Activated naive CD4-positive, alpha-beta T cell treated with anti-CD3 and anti-CD28 coated beads for 36 hours (primary cell): ENCODE data around the gene ZNF70. TPM values are rescaled to one million over a fixed set of nuclear protein-coding genes. Genes with fewer than 3 reads are reported as not detected.

ENCODE experiments used
- CTCF ChIA-PET: fragments of 350-600 bp; sonication (Branson Sonifier 250); formaldehyde crosslinking; loops from one replicate; lab custom pipeline; 2021; ENCODE audit warnings: antibody characterized with exemption; lab: Charles Lee
- DNase-seq: peaks from one replicate; pipeline ENCODE4 v3.0.0-alpha.2; 2020
- H3K27ac Mint-ChIP-seq: one replicate; pipeline ENCODE4 v1.8.0; 2021; ENCODE audit warnings: mild to moderate bottlenecking, mixed read lengths
- H3K27me3 Mint-ChIP-seq: one replicate; pipeline ENCODE4 v1.8.0; 2021; ENCODE audit warnings: low read depth, mixed read lengths
- H3K36me3 Mint-ChIP-seq: one replicate; pipeline ENCODE4 v1.8.0; 2021; ENCODE audit warnings: low read depth, mixed read lengths
- H3K4me1 Mint-ChIP-seq: one replicate; pipeline ENCODE4 v1.8.0; 2021; ENCODE audit warnings: low read depth, mixed read lengths
- H3K4me3 Mint-ChIP-seq: one replicate; pipeline ENCODE4 v1.8.0; 2021; ENCODE audit warnings: mild to moderate bottlenecking, moderate library complexity, mixed read lengths
- H3K9me3 Mint-ChIP-seq: one replicate; pipeline ENCODE4 v1.8.0; 2021; ENCODE audit warnings: mixed read lengths
- intact Hi-C: fragments of 100-400 bp; cut with micrococcal nuclease; formaldehyde crosslinking; loops from one replicate; pipeline ENCODE4 v1.15.1; 2023
- total RNA-seq, 2 experiments: library from RNA; stranded (reverse); gene quantifications; one replicate each; pipeline ENCODE4 v1.2.3, GENCODE V29; 2021

ZNF70 gene
- total RNA-seq, 2 experiments from 2014 or later = 0.79 to 0.93 TPM

GRCh38 chr22:23777776-23778576, 27.1 kb upstream of the ZNF70 start:
- no peak overlapping the region for H3K27ac Mint-ChIP-seq
- no peak for DNase-seq
- no peak overlapping the region for H3K4me3 Mint-ChIP-seq
- H3K36me3 Mint-ChIP-seq = no peaks in the 10 kb centered on the region
- H3K27me3 Mint-ChIP-seq = no peaks in the 10 kb centered on the region
- no peaks in the 10 kb centered on the region for H3K9me3 Mint-ChIP-seq
- peaks cover 5% of the 10 kb centered on the region for H3K4me1 Mint-ChIP-seq
- CTCF ChIA-PET = interaction anchor here (0.7 to 0.8 kb wide), 2 partner anchors 9 to 11 kb away, joined by 3 to 4 read pairs; no protein-coding TSS in a partner anchor
- intact Hi-C loops = no loop called here

GRCh38 chr22:23775779-23776375, 25.0 kb upstream of the ZNF70 start:
- CTCF ChIA-PET = interaction anchor here (0.9 to 1.2 kb wide), 2 partner anchors 9 to 74 kb away, joined by 3 read pairs; no protein-coding TSS in a partner anchor
- intact Hi-C loops = no loop called here
- peaks cover 16% of the 10 kb centered on the region for H3K4me1 Mint-ChIP-seq
- H3K36me3 Mint-ChIP-seq = no peaks in the 10 kb centered on the region
- no peak overlapping the region for H3K4me3 Mint-ChIP-seq
- no peak overlapping the region for H3K27ac Mint-ChIP-seq
- no peak for DNase-seq
- no peaks in the 10 kb centered on the region for H3K9me3 Mint-ChIP-seq
- H3K27me3 Mint-ChIP-seq = no peaks in the 10 kb centered on the region

DNA sequence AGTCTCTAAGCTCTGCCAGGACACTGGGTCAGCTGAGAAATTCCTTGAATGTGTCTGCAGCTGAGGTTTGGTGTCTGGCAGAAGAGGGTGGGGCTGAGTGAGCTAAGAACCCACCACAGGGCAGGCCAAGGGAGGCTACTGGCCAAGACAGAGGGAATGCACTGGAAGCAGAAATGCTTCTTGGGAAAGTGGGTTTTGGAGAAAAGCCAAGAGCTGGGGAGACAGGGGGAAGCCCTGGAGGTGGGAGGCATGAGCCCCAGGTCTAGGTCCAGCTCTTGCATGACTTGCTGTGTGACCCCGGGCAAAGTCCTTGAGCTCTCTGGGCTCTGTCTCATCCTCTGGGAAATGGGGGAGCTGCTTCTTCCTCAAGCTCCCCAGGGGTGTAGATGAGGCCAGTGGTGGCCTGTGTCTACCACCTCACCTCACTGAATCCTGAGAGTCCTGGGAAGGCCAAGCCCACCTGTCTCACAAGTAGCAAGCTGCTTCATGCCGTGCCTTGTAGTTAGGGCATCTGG, 24.1 kb upstream of the ZNF70 start:
- H3K27me3 Mint-ChIP-seq = no peaks in the 10 kb centered on the region
- intact Hi-C loops = no loop called here
- no peak overlapping the region for H3K4me3 Mint-ChIP-seq
- CTCF ChIA-PET = interaction anchor here (0.9 to 1.2 kb wide), 2 partner anchors 8 to 75 kb away, joined by 3 read pairs; no protein-coding TSS in a partner anchor
- no peaks in the 10 kb centered on the region for H3K36me3 Mint-ChIP-seq
- H3K27ac Mint-ChIP-seq = no peak overlapping the region
- no peak for DNase-seq
- H3K9me3 Mint-ChIP-seq = no peaks in the 10 kb centered on the region
- peaks cover 19% of the 10 kb centered on the region for H3K4me1 Mint-ChIP-seq

- no peak overlapping the region for H3K4me3 Mint-ChIP-seq
- no peaks in the 10 kb centered on the region for H3K9me3 Mint-ChIP-seq
- no peaks in the 10 kb centered on the region for H3K27me3 Mint-ChIP-seq
- H3K4me1 Mint-ChIP-seq = peaks cover 19% of the 10 kb centered on the region
- no peak for DNase-seq
- no peaks in the 10 kb centered on the region for H3K36me3 Mint-ChIP-seq
- intact Hi-C loops = no loop called here
- CTCF ChIA-PET = interaction anchor here (1.2 kb wide), 1 partner anchor 7 kb away, joined by 3 read pairs; no protein-coding TSS in a partner anchor
- H3K27ac Mint-ChIP-seq = no peak overlapping the region
Measured at GRCh38 chr22:23774114-23774921, 23.4 kb upstream of the ZNF70 start.

- DNase-seq = no peak
- Mint-ChIP-seq H3K4me3 (peak overlapping the region; percentile 59), H3K9me3 (no peaks in the 10 kb centered on the region), H3K36me3 (no peaks in the 10 kb centered on the region), H3K4me1 (peaks cover 19% of the 10 kb centered on the region), H3K27ac (no peak overlapping the region), H3K27me3 (no peaks in the 10 kb centered on the region)
- intact Hi-C loops = no loop called here
- CTCF ChIA-PET = no interaction called here
Measured at GRCh38 chr22:23773483-23774113, 22.7 kb upstream of the ZNF70 start.

DNA sequence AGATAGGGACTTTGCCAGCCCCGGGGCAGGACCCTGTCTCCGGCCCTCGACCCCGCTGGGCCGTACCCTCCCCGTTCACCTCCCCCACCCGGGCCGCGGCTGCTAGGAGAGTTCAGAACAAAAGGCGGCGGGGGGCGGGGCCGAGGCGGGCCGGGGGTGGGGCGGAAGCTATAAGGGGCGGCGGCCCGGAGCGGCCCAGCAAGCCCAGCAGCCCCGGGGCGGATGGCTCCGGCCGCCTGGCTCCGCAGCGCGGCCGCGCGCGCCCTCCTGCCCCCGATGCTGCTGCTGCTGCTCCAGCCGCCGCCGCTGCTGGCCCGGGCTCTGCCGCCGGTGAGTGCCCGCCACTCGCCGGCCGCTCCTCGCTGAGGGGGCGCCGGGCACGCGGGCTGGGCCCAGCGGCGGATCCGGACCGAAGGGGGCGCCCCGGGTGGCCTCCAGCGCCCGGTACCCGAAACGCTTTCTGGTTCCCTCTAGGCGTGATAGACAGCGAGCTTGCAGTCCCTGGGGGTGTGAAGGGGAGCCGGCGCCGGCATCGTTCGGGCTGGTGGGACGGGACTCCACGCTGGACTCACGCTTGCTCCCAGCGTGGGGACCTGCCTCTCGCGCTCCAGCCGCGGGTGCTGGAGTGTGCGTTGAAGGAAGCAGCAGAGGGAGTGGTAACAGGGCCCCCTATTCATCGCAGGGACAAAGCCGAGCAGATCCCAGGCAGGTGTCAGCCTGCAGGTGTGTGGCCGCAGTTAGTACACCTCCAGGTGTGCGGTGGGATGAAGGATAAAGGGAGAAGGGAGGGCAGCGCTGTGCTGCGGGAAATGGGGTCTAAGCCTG, 21.9 kb upstream of the ZNF70 start, which contains the start of gene MMP11:
Gene MMP11, plus strand, starts transcription at position 201 of the 825 bp plus-strand sequence. Its CDS starts 22 bp downstream, at position 223.
- Mint-ChIP-seq H3K4me1 (peaks cover 19% of the 10 kb centered on the region), H3K27me3 (no peaks in the 10 kb centered on the region), H3K36me3 (no peaks in the 10 kb centered on the region), H3K27ac (no peak within 1 kb of the TSS), H3K4me3 (peak within 1 kb of the TSS; percentile 63), H3K9me3 (no peaks in the 10 kb centered on the region)
- peak; percentile 53 for DNase-seq
- CTCF ChIA-PET = no interaction called here
- intact Hi-C loops = loop anchor here (1.0 kb wide), 2 partner anchors 14 to 66 kb away; partner anchors contain the start of gene DERL3

DNA sequence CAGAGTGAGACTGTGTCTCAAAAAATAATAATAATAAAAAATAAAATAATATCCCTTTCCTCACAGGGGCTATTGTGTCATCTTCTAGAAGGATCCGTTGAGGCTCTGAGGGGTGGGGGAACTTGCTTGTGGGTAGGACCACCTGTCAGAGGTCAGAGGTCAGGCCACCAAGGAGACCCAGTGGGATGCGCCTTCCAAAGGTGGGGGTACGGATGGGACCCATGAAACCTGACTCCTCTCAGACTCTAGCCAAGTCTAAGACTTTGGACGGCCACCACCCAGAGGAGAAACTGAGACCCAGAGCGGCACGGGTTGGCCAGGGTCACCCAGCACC, 21.4 kb upstream of the ZNF70 start:
- H3K27me3 Mint-ChIP-seq = no peaks in the 10 kb centered on the region
- no peaks in the 10 kb centered on the region for H3K36me3 Mint-ChIP-seq
- H3K9me3 Mint-ChIP-seq = no peaks in the 10 kb centered on the region
- CTCF ChIA-PET = no interaction called here
- H3K27ac Mint-ChIP-seq = no peak overlapping the region
- no peak for DNase-seq
- H3K4me1 Mint-ChIP-seq = peaks cover 19% of the 10 kb centered on the region
- H3K4me3 Mint-ChIP-seq = peak overlapping the region; percentile 63
- intact Hi-C loops = loop anchor here (1.0 kb wide), 2 partner anchors 15 to 67 kb away; partner anchors contain the start of gene DERL3

DNA sequence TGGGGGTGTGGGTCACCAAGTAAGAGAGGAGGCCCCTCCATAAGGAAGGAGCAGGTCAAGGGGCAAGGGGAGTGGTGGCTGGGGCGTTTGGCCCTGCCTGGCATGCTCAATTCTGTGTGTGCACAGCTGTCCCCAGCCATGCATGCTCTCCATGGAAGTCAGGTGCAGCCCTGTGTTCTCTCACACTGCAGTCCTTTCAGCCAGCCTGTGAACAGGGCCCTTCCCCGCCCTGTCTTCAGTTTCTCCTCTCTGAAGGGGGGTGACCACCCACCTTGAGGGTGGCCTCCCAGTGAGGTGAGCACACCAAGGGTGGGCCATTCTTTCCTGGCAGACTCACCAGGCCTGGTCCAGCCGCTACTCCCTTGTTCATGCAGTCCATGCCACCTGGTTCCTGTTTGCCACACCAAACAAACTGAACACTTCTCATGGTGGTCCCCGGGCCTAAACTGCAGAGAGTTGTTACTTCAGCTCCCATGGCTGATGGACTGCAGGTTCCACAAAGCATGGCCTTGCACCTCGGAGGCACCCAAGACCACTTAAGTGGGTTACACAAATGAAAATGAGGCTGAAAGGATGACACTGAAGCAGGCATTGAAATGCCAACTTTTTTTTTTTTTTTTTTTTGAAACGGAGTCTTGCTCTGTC, 18.5 kb upstream of the ZNF70 start:
- Mint-ChIP-seq H3K36me3 (peaks cover 10% of the 10 kb centered on the region), H3K4me3 (no peak overlapping the region), H3K9me3 (no peaks in the 10 kb centered on the region), H3K4me1 (peaks cover 36% of the 10 kb centered on the region), H3K27me3 (no peaks in the 10 kb centered on the region), H3K27ac (no peak overlapping the region)
- DNase-seq = no peak
- intact Hi-C loops = no loop called here
- CTCF ChIA-PET = interaction anchor here (0.7 to 2.7 kb wide), 5 partner anchors 8 to 98 kb away, joined by 3 to 19 read pairs (median 3); partner anchors contain the start of gene SMARCB1

- peak; percentile 79 for DNase-seq
- Mint-ChIP-seq H3K36me3 (peaks cover 13% of the 10 kb centered on the region), H3K27ac (peak within 1 kb of the TSS; percentile 59), H3K27me3 (no peaks in the 10 kb centered on the region), H3K4me3 (peak within 1 kb of the TSS; percentile 77), H3K4me1 (peaks cover 43% of the 10 kb centered on the region), H3K9me3 (no peaks in the 10 kb centered on the region)
- intact Hi-C loops = loop anchor here (2.0 kb wide), 2 partner anchors 15 to 225 kb away; no protein-coding TSS in a partner anchor
- CTCF ChIA-PET = interaction anchor here (0.7 to 2.7 kb wide), 4 partner anchors 19 to 117 kb away, joined by 3 to 19 read pairs (median 8); partner anchors contain the start of gene SMARCB1
Measured at GRCh38 chr22:23767673-23768548, 17.0 kb upstream of the ZNF70 start, which contains the start of gene CHCHD10. Gene CHCHD10 (minus strand): TSS chr22:23767972. CDS start chr22:23767874, 98 bp downstream.

- H3K9me3 Mint-ChIP-seq = no peaks in the 10 kb centered on the region
- H3K27me3 Mint-ChIP-seq = no peaks in the 10 kb centered on the region
- peak overlapping the region; percentile 36 for H3K27ac Mint-ChIP-seq
- no peak for DNase-seq
- H3K4me1 Mint-ChIP-seq = peaks cover 46% of the 10 kb centered on the region
- peaks cover 13% of the 10 kb centered on the region for H3K36me3 Mint-ChIP-seq
- intact Hi-C loops = loop anchor here (2.0 kb wide), 2 partner anchors 14 to 224 kb away; no protein-coding TSS in a partner anchor
- CTCF ChIA-PET = interaction anchor here (0.7 to 2.7 kb wide), 8 partner anchors 8 to 135 kb away, joined by 3 to 19 read pairs (median 4); partner anchors contain the start of genes DRICH1 and SMARCB1
- peak overlapping the region; percentile 77 for H3K4me3 Mint-ChIP-seq
Measured at GRCh38 chr22:23767303-23767672, 16.4 kb upstream of the ZNF70 start.
